CD1c-positive myeloid dendritic cell (primary cell): ENCODE data around the gene CPT1C.
A peak's percentile ranks its signal among the peaks of the same experiment; 100 is the strongest.
"Not testable (repeated sequence)": the region's sequence is repeated elsewhere in the genome, so short reads cannot be mapped to it uniquely, and the experiment has no call there.

Experiments used
- DNase-seq: peaks from one replicate; pipeline ENCODE4 v3.0.0-alpha.2; 2016; ENCODE audit errors: extremely low spot score

Gene CPT1C

GRCh38 chr19:49704888-49705642 lies 14.1 kb downstream of the CPT1C start:
- DNase-seq = no peak

GRCh38 chr19:49705919-49706318 lies 15.0 kb downstream of the CPT1C start:
- DNase-seq = no peak

GRCh38 chr19:49710372-49710951 lies 19.5 kb downstream of the CPT1C start:
- DNase-seq = no peak

GRCh38 chr19:49712397-49712859 lies 21.5 kb downstream of the CPT1C start:
- DNase-seq = no peak

- no peak for DNase-seq
Measured at GRCh38 chr19:49713236-49713845, 22.4 kb downstream of the CPT1C start.

GRCh38 chr19:49716154-49716553 lies 25.2 kb downstream of the CPT1C start:
- DNase-seq = peak; percentile 46

GRCh38 chr19:49718511-49718910 lies 27.6 kb downstream of the CPT1C start:
- DNase-seq = no peak

GRCh38 chr19:49718991-49719390 lies 28.1 kb downstream of the CPT1C start:
- DNase-seq = no peak

GRCh38 chr19:49719420-49719819 lies 28.5 kb downstream of the CPT1C start:
- DNase-seq = not testable (repeated sequence)

GRCh38 chr19:49727217-49728030 lies 36.5 kb downstream of the CPT1C start:
- no peak for DNase-seq

GRCh38 chr19:49730166-49730565 lies 39.2 kb downstream of the CPT1C start:
- no peak for DNase-seq

GRCh38 chr19:49738268-49738667 lies 47.4 kb downstream of the CPT1C start:
- no peak for DNase-seq

GRCh38 chr19:49739098-49739497 lies 48.2 kb downstream of the CPT1C start:
- DNase-seq = no peak

- no peak for DNase-seq
Measured at GRCh38 chr19:49739933-49740332, 49.0 kb downstream of the CPT1C start.

- DNase-seq = peak; percentile 6
Measured at GRCh38 chr19:49741210-49741844, 50.4 kb downstream of the CPT1C start.

GRCh38 chr19:49744946-49745381 lies 54.0 kb downstream of the CPT1C start:
- DNase-seq = no peak

GRCh38 chr19:49746206-49746958 lies 55.5 kb downstream of the CPT1C start:
- peak; percentile 82 for DNase-seq

- peak; percentile 10 for DNase-seq
Measured at GRCh38 chr19:49749055-49749716, 58.3 kb downstream of the CPT1C start.

GRCh38 chr19:49749771-49750170 lies 58.9 kb downstream of the CPT1C start:
- no peak for DNase-seq

GRCh38 chr19:49752701-49753100 lies 61.8 kb downstream of the CPT1C start:
- no peak for DNase-seq
